ENCODE data around the gene ATOH1.

Gene ATOH1

GRCh38 chr4:93839704-93840103 lies 11.2 kb downstream of the ATOH1 start:
- Histone ChIP-seq H3K4me3 (ENCODE audit: insufficient read length, low read depth) (no peak overlapping the region), H3K9me3 (ENCODE audit: insufficient read depth, low read length) (no peaks in the 10 kb centered on the region), H3K9ac (ENCODE audit: insufficient read length, low read depth) (no peak overlapping the region), H3K27me3 (ENCODE audit: insufficient read depth, insufficient read length) (peaks cover 61% of the 10 kb centered on the region), H3K36me3 (ENCODE audit: insufficient read depth, insufficient read length, low read length) (no peaks in the 10 kb centered on the region), H3K4me1 (ENCODE audit: insufficient read depth, insufficient read length) (no peaks in the 10 kb centered on the region)
- DNase-seq (ENCODE audit: low read depth, low spot score): no peak
- TF ChIP-seq YY1 (IDR thresholded peaks at IDR 0.05; ENCODE audit: insufficient read depth, insufficient read length): no peak
- TF ChIP-seq ZNF274 (IDR thresholded peaks at IDR 0.05; ENCODE audit: low read depth, low read length): no peak
- TF ChIP-seq SUZ12 (IDR thresholded peaks at IDR 0.05; ENCODE audit: extremely low read depth, insufficient read depth, insufficient read length): no peak

- DNase-seq (ENCODE audit: low read depth, low spot score): no peak
- Histone ChIP-seq H3K27me3 (ENCODE audit: insufficient read depth, insufficient read length) (peaks cover 40% of the 10 kb centered on the region), H3K9me3 (ENCODE audit: insufficient read depth, low read length) (no peaks in the 10 kb centered on the region), H3K4me3 (ENCODE audit: insufficient read length, low read depth) (no peak overlapping the region), H3K9ac (ENCODE audit: insufficient read length, low read depth) (no peak overlapping the region), H3K4me1 (ENCODE audit: insufficient read depth, insufficient read length) (no peaks in the 10 kb centered on the region), H3K36me3 (ENCODE audit: insufficient read depth, insufficient read length, low read length) (no peaks in the 10 kb centered on the region)
- TF ChIP-seq YY1 (IDR thresholded peaks at IDR 0.05; ENCODE audit: insufficient read depth, insufficient read length) (no peak), ZNF274 (IDR thresholded peaks at IDR 0.05; ENCODE audit: low read depth, low read length) (no peak), SUZ12 (IDR thresholded peaks at IDR 0.05; ENCODE audit: extremely low read depth, insufficient read depth, insufficient read length) (no peak)
Measured at GRCh38 chr4:93841803-93842345, 13.3 kb downstream of the ATOH1 start.

GRCh38 chr4:93842601-93843252 lies 14.2 kb downstream of the ATOH1 start:
- H3K4me3 ChIP-seq (ENCODE audit: insufficient read length, low read depth): no peak overlapping the region
- TF ChIP-seq SUZ12 (IDR thresholded peaks at IDR 0.05; ENCODE audit: extremely low read depth, insufficient read depth, insufficient read length): no peak
- TF ChIP-seq ZNF274 (IDR thresholded peaks at IDR 0.05; ENCODE audit: low read depth, low read length): no peak
- TF ChIP-seq YY1 (IDR thresholded peaks at IDR 0.05; ENCODE audit: insufficient read depth, insufficient read length): no peak
- H3K4me1 ChIP-seq (ENCODE audit: insufficient read depth, insufficient read length): no peaks in the 10 kb centered on the region
- no peaks in the 10 kb centered on the region for H3K36me3 ChIP-seq (ENCODE audit: insufficient read depth, insufficient read length, low read length)
- DNase-seq (ENCODE audit: low read depth, low spot score): no peak
- H3K27me3 ChIP-seq (ENCODE audit: insufficient read depth, insufficient read length): peaks cover 32% of the 10 kb centered on the region
- no peaks in the 10 kb centered on the region for H3K9me3 ChIP-seq (ENCODE audit: insufficient read depth, low read length)
- no peak overlapping the region for H3K9ac ChIP-seq (ENCODE audit: insufficient read length, low read depth)

DNA sequence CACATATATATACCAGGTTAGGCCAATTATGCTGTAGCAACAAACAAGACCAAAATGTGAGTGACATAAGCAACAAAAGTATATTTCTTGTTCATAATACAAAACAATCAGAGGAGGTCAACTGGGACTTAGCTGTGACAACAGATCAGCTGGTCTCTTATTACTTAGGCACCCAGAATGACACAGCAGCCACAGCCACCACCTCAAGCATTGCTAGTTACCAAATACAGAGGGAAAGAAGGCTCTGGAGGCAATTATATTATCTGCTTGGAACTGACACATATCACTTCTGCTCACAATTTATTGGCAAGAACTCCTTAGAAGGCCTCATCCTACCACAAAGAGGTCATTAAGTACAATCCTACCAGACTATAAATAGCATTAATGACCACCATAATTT lies 15.2 kb downstream of the ATOH1 start:
- DNase-seq (ENCODE audit: low read depth, low spot score): no peak
- peaks cover 24% of the 10 kb centered on the region for H3K27me3 ChIP-seq (ENCODE audit: insufficient read depth, insufficient read length)
- no peak overlapping the region for H3K4me3 ChIP-seq (ENCODE audit: insufficient read length, low read depth)
- TF ChIP-seq ZNF274 (IDR thresholded peaks at IDR 0.05; ENCODE audit: low read depth, low read length) (no peak), SUZ12 (IDR thresholded peaks at IDR 0.05; ENCODE audit: extremely low read depth, insufficient read depth, insufficient read length) (no peak), YY1 (IDR thresholded peaks at IDR 0.05; ENCODE audit: insufficient read depth, insufficient read length) (no peak)
- H3K9ac ChIP-seq (ENCODE audit: insufficient read length, low read depth): no peak overlapping the region
- H3K4me1 ChIP-seq (ENCODE audit: insufficient read depth, insufficient read length): no peaks in the 10 kb centered on the region
- H3K9me3 ChIP-seq (ENCODE audit: insufficient read depth, low read length): no peaks in the 10 kb centered on the region
- no peaks in the 10 kb centered on the region for H3K36me3 ChIP-seq (ENCODE audit: insufficient read depth, insufficient read length, low read length)

DNA sequence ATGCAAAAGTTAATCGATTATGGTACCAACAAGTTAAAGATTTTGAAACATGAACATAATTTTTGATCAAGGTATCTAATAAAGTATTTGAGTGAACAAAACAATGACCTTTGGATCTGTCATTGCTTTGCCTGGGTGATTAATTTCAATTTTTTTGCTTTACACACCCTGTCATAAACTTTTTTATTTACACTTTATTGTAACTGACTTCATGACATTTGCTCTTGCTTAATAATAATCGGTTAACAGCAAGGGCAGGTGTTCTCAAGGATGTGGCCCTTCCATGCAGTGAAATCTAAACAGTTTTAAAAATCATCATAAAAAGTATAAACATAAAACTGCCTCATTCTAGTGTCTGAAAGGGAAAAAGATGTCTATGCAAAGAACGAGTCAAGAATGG lies 24.1 kb downstream of the ATOH1 start:
- Histone ChIP-seq H3K9ac (ENCODE audit: insufficient read length, low read depth) (no peak overlapping the region), H3K4me3 (ENCODE audit: insufficient read length, low read depth) (no peak overlapping the region), H3K9me3 (ENCODE audit: insufficient read depth, low read length) (no peaks in the 10 kb centered on the region), H3K27me3 (ENCODE audit: insufficient read depth, insufficient read length) (no peaks in the 10 kb centered on the region), H3K4me1 (ENCODE audit: insufficient read depth, insufficient read length) (no peaks in the 10 kb centered on the region), H3K36me3 (ENCODE audit: insufficient read depth, insufficient read length, low read length) (no peaks in the 10 kb centered on the region)
- no peak for DNase-seq (ENCODE audit: low read depth, low spot score)
- TF ChIP-seq YY1 (IDR thresholded peaks at IDR 0.05; ENCODE audit: insufficient read depth, insufficient read length): no peak
- no peak for TF ChIP-seq SUZ12 (IDR thresholded peaks at IDR 0.05; ENCODE audit: extremely low read depth, insufficient read depth, insufficient read length)
- TF ChIP-seq ZNF274 (IDR thresholded peaks at IDR 0.05; ENCODE audit: low read depth, low read length): no peak

- TF ChIP-seq SUZ12 (IDR thresholded peaks at IDR 0.05; ENCODE audit: extremely low read depth, insufficient read depth, insufficient read length) (no peak), YY1 (IDR thresholded peaks at IDR 0.05; ENCODE audit: insufficient read depth, insufficient read length) (no peak)
- Histone ChIP-seq H3K9me3 (ENCODE audit: insufficient read depth, low read length) (no peaks in the 10 kb centered on the region), H3K4me3 (ENCODE audit: insufficient read length, low read depth) (no peak overlapping the region), H3K9ac (ENCODE audit: insufficient read length, low read depth) (no peak overlapping the region), H3K36me3 (ENCODE audit: insufficient read depth, insufficient read length, low read length) (no peaks in the 10 kb centered on the region), H3K27me3 (ENCODE audit: insufficient read depth, insufficient read length) (no peaks in the 10 kb centered on the region), H3K4me1 (ENCODE audit: insufficient read depth, insufficient read length) (no peaks in the 10 kb centered on the region)
- no peak for DNase-seq (ENCODE audit: low read depth, low spot score)
Measured at GRCh38 chr4:93855926-93856325, 27.4 kb downstream of the ATOH1 start.

GRCh38 chr4:93865650-93866049 lies 37.1 kb downstream of the ATOH1 start:
- TF ChIP-seq ZNF274 (IDR thresholded peaks at IDR 0.05; ENCODE audit: low read depth, low read length) (no peak), YY1 (IDR thresholded peaks at IDR 0.05; ENCODE audit: insufficient read depth, insufficient read length) (no peak), SUZ12 (IDR thresholded peaks at IDR 0.05; ENCODE audit: extremely low read depth, insufficient read depth, insufficient read length) (no peak)
- Histone ChIP-seq H3K9me3 (ENCODE audit: insufficient read depth, low read length) (no peaks in the 10 kb centered on the region), H3K4me3 (ENCODE audit: insufficient read length, low read depth) (no peak overlapping the region), H3K27me3 (ENCODE audit: insufficient read depth, insufficient read length) (no peaks in the 10 kb centered on the region), H3K9ac (ENCODE audit: insufficient read length, low read depth) (no peak overlapping the region), H3K36me3 (ENCODE audit: insufficient read depth, insufficient read length, low read length) (no peaks in the 10 kb centered on the region), H3K4me1 (ENCODE audit: insufficient read depth, insufficient read length) (no peaks in the 10 kb centered on the region)
- DNase-seq (ENCODE audit: low read depth, low spot score): no peak

Data from NT2/D1 (cell line).